IPS-NIHi7 (cell line): ENCODE measurements around the gene ADGRL3.
A peak's percentile ranks its signal among the peaks of the same experiment; 100 is the strongest.
"Not testable (repeated sequence)": the region's sequence is repeated elsewhere in the genome, so short reads cannot be mapped to it uniquely, and the experiment has no call there.

Source experiments
- DNase-seq: peaks from one replicate; pipeline ENCODE4 v3.0.0; 2012; ENCODE audit warnings: mixed read lengths; ENCODE audit errors: extremely low spot score

ADGRL3 gene

GRCh38 chr4:61205066-61205465 is 4.9 kb downstream of the ADGRL3 start:
- no peak for DNase-seq

GRCh38 chr4:61207156-61207555 is 7.0 kb downstream of the ADGRL3 start:
- not testable (repeated sequence) for DNase-seq

GRCh38 chr4:61210186-61210939 is 10.2 kb downstream of the ADGRL3 start:
- peak; percentile 38 for DNase-seq

- no peak for DNase-seq
These were observed 11.7 kb downstream of the ADGRL3 start for GRCh38 chr4:61211781-61212180.

- DNase-seq: no peak
These were observed 12.7 kb downstream of the ADGRL3 start for GRCh38 chr4:61212788-61213187.

- no peak for DNase-seq
These were observed 14.6 kb downstream of the ADGRL3 start for GRCh38 chr4:61214680-61215079.

GRCh38 chr4:61217222-61217621 is 17.1 kb downstream of the ADGRL3 start:
- DNase-seq: no peak

- no peak for DNase-seq
These were observed 20.4 kb downstream of the ADGRL3 start for GRCh38 chr4:61220556-61220955.

GRCh38 chr4:61223385-61223784 is 23.3 kb downstream of the ADGRL3 start:
- no peak for DNase-seq

- DNase-seq: no peak
These were observed 24.4 kb downstream of the ADGRL3 start for GRCh38 chr4:61224573-61224972.

GRCh38 chr4:61225656-61226055 is 25.5 kb downstream of the ADGRL3 start:
- DNase-seq: no peak

GRCh38 chr4:61231421-61231820 is 31.3 kb downstream of the ADGRL3 start:
- no peak for DNase-seq

GRCh38 chr4:61239250-61239649 is 39.1 kb downstream of the ADGRL3 start:
- DNase-seq: no peak

- no peak for DNase-seq
These were observed 43.8 kb downstream of the ADGRL3 start for GRCh38 chr4:61243962-61244361.

GRCh38 chr4:61245069-61245714 is 45.1 kb downstream of the ADGRL3 start:
- no peak for DNase-seq

GRCh38 chr4:61246034-61246433 is 45.9 kb downstream of the ADGRL3 start:
- no peak for DNase-seq

GRCh38 chr4:61248705-61249104 is 48.6 kb downstream of the ADGRL3 start:
- DNase-seq: no peak

GRCh38 chr4:61251129-61251528 is 51.0 kb downstream of the ADGRL3 start:
- DNase-seq: no peak

GRCh38 chr4:61254406-61254805 is 54.3 kb downstream of the ADGRL3 start:
- DNase-seq: no peak

GRCh38 chr4:61273233-61273632 is 73.1 kb downstream of the ADGRL3 start:
- DNase-seq: no peak

GRCh38 chr4:61274286-61274685 is 74.2 kb downstream of the ADGRL3 start:
- DNase-seq: no peak

GRCh38 chr4:61275241-61275640 is 75.1 kb downstream of the ADGRL3 start:
- DNase-seq: no peak

- DNase-seq: no peak
These were observed 75.9 kb downstream of the ADGRL3 start for GRCh38 chr4:61276029-61276428.
